HepG2 (cell line): Measurements from ENCODE around the gene TCEA3. TPM values are rescaled to one million over a fixed set of nuclear protein-coding genes. Genes with fewer than 3 reads are reported as not detected.
A peak's percentile ranks its signal among the peaks of the same experiment; 100 is the strongest.

Source experiments
- BRF2 ChIP-seq: sonication (generic); formaldehyde crosslinking; IDR thresholded peaks from 2 replicates; pipeline ENCODE4 v1.8.1; 2022; ENCODE audit warnings: mild to moderate bottlenecking, missing genetic modification reagents
- DMTF1 ChIP-seq: sonication (generic); formaldehyde crosslinking; IDR thresholded peaks from 2 replicates; pipeline ENCODE4 v1.4.0; 2020; ENCODE audit warnings: mild to moderate bottlenecking, missing genetic modification reagents
- FOSL1 ChIP-seq: sonication (generic); formaldehyde crosslinking; IDR thresholded peaks from 2 replicates; pipeline ENCODE4 v1.9.0; 2021; ENCODE audit warnings: missing genetic modification reagents, borderline replicate concordance
- MEIS2 ChIP-seq: sonication (generic); formaldehyde crosslinking; IDR thresholded peaks from 2 replicates; pipeline ENCODE4 v1.9.0; 2021; ENCODE audit warnings: mild to moderate bottlenecking, missing genetic modification reagents
- MYC ChIP-seq: sonication (generic); formaldehyde crosslinking; IDR thresholded peaks from 2 replicates; pipeline ENCODE4 v1.9.0; 2021; ENCODE audit warnings: missing genetic modification reagents, borderline replicate concordance
- PCBP2 ChIP-seq: fragments of 200-400 bp; formaldehyde crosslinking; optimal IDR thresholded peaks from 2 replicates; pipeline ENCODE3; 2018; ENCODE audit warnings: low read length, low read depth; ENCODE audit not compliant: poor library complexity, severe bottlenecking
- RNF219 ChIP-seq: sonication (generic); formaldehyde crosslinking; IDR thresholded peaks from 2 replicates; pipeline ENCODE4 v1.5.0; 2020; ENCODE audit warnings: mild to moderate bottlenecking, missing genetic modification reagents
- TOPORS ChIP-seq: sonication (generic); formaldehyde crosslinking; IDR thresholded peaks from 2 replicates; pipeline ENCODE4 v1.8.0; 2023; ENCODE audit warnings: mild to moderate bottlenecking, missing genetic modification reagents
- ZGPAT ChIP-seq: IDR thresholded peaks from 2 replicates; pipeline ENCODE4 v1.6.1; 2016; ENCODE audit warnings: mild to moderate bottlenecking
- ZNF260 ChIP-seq: sonication (generic); formaldehyde crosslinking; IDR thresholded peaks from 2 replicates; pipeline ENCODE4 v1.4.0; 2020; ENCODE audit warnings: missing genetic modification reagents, low read depth, mild to moderate bottlenecking, borderline replicate concordance
- ZNF773 ChIP-seq: sonication (generic); formaldehyde crosslinking; IDR thresholded peaks from 2 replicates; pipeline ENCODE4 v1.4.0; 2020; ENCODE audit warnings: missing genetic modification reagents, borderline replicate concordance
- polyA plus RNA-seq, 8 experiments: library from polyadenylated mRNA; depleted of rRNA in 3 of 8; stranded (reverse) in 7 of 8; unstranded in 1 of 8; fragments of >200 nt; fragmentation: Illumina TruSeq in 4 of 8; extraction: Trizol in 4 of 8; gene quantifications; 2 replicates each; pipeline versions ENCODE4 v1.2.1 to v1.2.3, GENCODE V29; 2011 to 2016; ENCODE audit warnings: low read depth in 4 of 8, missing spikeins in 1 of 8, mixed read lengths in 1 of 8; ENCODE audit not compliant: insufficient read depth in 1 of 8
- total RNA-seq, 5 experiments: library from RNA; depleted of rRNA; stranded (reverse); fragments of >200 nt; fragmentation: Illumina TruSeq; extraction: Trizol; gene quantifications; 2 replicates each; pipeline ENCODE4 v1.2.3, GENCODE V29; 2016; ENCODE audit warnings: low read depth in 1 of 5
- TF ChIP-seq, protein P1 (sequence below): sonication (generic); formaldehyde crosslinking; IDR thresholded peaks from 2 replicates; pipeline ENCODE4 v1.4.0; 2020; ENCODE audit warnings: mild to moderate bottlenecking, missing genetic modification reagents, borderline replicate concordance
- TF ChIP-seq, protein P2 (sequence below): sonication (generic); formaldehyde crosslinking; IDR thresholded peaks from 2 replicates; pipeline ENCODE4 v1.8.0; 2022; ENCODE audit warnings: mild to moderate bottlenecking, missing genetic modification reagents; ENCODE audit not compliant: insufficient replicate concordance

Gene TCEA3
- total and polyA plus RNA-seq, 2 of the 13 experiments (the other 11 are each of a cell fraction or from before 2014, with no cell fraction given), result 55.5 to 84.6 TPM

DNA sequence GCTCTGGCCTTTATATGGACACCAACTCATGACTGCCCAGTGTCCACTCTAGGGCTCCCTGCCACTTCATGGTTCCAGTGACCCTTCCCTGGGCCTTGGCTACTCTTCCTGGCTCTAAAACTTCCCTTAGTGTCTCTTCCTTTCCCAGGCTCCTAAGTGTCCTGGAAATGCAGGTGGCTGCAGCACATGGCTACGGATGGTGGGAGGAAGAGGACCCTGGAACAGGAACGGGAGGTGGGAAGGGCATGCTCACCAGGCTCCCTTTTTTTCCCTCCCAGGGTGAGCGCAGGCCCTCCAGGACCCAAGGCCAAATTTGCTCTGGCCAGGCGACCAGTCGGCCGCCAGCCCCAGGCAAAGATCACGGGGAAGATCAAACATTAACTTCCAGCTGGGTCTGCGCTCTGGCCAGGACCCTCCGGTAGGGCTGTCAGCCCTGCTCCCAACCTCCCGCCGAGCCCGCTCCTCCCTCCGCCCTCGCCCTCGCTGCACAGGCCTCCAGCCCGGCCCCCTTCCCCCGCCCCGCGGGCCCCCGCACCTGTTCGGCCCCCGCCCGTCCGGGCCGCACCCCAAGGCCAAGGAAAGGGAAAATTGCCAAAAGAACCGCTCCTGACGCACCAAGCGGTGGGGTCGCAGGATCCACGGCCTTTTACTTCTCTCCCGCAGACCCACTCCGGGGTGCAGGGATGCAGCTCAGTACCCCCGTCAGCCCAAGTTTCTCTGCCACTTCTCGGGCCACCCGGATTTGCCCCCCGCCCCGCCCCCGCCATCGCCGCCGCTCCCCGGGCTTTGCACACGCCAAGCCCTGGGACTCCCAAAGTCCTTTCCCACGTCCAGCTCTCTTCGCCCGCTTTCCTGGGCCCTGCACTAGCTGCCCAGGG lies 894 bp downstream of the TCEA3 start (continued):
- TF ChIP-seq, protein P1, sequence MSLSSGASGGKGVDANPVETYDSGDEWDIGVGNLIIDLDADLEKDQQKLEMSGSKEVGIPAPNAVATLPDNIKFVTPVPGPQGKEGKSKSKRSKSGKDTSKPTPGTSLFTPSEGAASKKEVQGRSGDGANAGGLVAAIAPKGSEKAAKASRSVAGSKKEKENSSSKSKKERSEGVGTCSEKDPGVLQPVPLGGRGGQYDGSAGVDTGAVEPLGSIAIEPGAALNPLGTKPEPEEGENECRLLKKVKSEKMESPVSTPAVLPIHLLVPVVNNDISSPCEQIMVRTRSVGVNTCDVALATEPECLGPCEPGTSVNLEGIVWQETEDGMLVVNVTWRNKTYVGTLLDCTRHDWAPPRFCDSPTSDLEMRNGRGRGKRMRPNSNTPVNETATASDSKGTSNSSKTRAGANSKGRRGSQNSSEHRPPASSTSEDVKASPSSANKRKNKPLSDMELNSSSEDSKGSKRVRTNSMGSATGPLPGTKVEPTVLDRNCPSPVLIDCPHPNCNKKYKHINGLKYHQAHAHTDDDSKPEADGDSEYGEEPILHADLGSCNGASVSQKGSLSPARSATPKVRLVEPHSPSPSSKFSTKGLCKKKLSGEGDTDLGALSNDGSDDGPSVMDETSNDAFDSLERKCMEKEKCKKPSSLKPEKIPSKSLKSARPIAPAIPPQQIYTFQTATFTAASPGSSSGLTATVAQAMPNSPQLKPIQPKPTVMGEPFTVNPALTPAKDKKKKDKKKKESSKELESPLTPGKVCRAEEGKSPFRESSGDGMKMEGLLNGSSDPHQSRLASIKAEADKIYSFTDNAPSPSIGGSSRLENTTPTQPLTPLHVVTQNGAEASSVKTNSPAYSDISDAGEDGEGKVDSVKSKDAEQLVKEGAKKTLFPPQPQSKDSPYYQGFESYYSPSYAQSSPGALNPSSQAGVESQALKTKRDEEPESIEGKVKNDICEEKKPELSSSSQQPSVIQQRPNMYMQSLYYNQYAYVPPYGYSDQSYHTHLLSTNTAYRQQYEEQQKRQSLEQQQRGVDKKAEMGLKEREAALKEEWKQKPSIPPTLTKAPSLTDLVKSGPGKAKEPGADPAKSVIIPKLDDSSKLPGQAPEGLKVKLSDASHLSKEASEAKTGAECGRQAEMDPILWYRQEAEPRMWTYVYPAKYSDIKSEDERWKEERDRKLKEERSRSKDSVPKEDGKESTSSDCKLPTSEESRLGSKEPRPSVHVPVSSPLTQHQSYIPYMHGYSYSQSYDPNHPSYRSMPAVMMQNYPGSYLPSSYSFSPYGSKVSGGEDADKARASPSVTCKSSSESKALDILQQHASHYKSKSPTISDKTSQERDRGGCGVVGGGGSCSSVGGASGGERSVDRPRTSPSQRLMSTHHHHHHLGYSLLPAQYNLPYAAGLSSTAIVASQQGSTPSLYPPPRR (CRISPR knock-in tag), result no peak
- TF ChIP-seq BRF2 (CRISPR knock-in tag) (peak; percentile 47; the same call in 1 of the 2 replicates), MEIS2 (CRISPR knock-in tag) (no peak; the same call in 1 of the 2 replicates), TOPORS (CRISPR knock-in tag) (no peak; the same call in 1 of the 2 replicates), PCBP2 (no peak), MYC (CRISPR knock-in tag) (peak; percentile 88), RNF219 (no peak), ZNF773 (CRISPR knock-in tag) (no peak), FOSL1 (CRISPR knock-in tag) (no peak), DMTF1 (CRISPR knock-in tag) (no peak), ZGPAT (no peak), ZNF260 (CRISPR knock-in tag) (no peak)
- TF ChIP-seq, protein P2, sequence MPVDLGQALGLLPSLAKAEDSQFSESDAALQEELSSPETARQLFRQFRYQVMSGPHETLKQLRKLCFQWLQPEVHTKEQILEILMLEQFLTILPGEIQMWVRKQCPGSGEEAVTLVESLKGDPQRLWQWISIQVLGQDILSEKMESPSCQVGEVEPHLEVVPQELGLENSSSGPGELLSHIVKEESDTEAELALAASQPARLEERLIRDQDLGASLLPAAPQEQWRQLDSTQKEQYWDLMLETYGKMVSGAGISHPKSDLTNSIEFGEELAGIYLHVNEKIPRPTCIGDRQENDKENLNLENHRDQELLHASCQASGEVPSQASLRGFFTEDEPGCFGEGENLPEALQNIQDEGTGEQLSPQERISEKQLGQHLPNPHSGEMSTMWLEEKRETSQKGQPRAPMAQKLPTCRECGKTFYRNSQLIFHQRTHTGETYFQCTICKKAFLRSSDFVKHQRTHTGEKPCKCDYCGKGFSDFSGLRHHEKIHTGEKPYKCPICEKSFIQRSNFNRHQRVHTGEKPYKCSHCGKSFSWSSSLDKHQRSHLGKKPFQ (CRISPR knock-in tag), result peak; percentile 50
